Measurements from ENCODE around the gene ANKRD53. TPM values are rescaled to one million over a fixed set of nuclear protein-coding genes. Genes with fewer than 3 reads are reported as not detected.

ANKRD53 gene
- total RNA-seq, 4 donors from 2014 or later = 0.27 to 2.8 (median 0.97) TPM

DNA sequence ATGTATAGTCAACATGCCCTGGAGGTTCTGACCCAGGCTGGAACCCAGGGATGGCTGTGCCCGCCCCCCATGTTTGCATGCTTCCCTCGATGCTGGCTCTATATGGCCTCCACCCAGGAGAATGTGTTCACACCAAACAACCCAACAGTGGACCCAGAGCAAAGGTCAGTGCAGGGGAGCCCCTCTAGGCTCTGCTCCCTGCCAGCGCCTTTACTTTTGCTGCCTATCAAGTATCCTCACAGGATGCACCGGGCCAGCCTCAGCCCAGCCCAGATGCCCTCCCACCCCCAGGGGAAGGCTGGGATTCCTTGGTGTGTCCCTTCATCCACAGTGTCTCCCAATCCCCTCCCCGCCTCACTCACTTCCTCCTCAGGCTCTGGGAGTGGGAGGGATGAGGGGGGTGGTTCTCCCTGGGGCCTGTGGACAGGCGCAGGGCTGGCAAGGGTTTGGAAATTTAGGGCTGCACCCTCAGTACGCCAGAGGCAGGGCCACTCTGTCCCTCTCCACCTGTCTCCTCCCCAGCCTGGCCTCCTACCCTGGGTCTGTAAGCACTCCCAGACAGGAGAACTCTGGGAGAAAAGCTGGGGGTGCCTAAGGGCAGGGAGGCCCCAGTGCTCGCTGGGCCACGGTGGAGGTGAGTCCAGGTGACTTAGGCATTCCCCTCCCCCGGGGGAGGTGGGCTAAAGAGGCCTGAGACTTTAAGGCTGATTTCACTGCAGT lies 40.4 kb upstream of the ANKRD53 start:
- no peaks in the 10 kb centered on the region for H3K36me3 ChIP-seq
- ATAC-seq = no peak
- H3K4me3 ChIP-seq = no peak overlapping the region
- H3K9me3 ChIP-seq = no peaks in the 10 kb centered on the region
- no peaks in the 10 kb centered on the region for H3K4me1 ChIP-seq
- peaks cover 41% of the 10 kb centered on the region for H3K27me3 ChIP-seq
- WGBS, 2 donors (ENCODE audit: low coverage in 1 of 2) = 100% methylated on average over 1 of the region's 10 CpGs; no CpG with 5 or more reads in 1 of the 2 donors
- TF ChIP-seq, protein P1, sequence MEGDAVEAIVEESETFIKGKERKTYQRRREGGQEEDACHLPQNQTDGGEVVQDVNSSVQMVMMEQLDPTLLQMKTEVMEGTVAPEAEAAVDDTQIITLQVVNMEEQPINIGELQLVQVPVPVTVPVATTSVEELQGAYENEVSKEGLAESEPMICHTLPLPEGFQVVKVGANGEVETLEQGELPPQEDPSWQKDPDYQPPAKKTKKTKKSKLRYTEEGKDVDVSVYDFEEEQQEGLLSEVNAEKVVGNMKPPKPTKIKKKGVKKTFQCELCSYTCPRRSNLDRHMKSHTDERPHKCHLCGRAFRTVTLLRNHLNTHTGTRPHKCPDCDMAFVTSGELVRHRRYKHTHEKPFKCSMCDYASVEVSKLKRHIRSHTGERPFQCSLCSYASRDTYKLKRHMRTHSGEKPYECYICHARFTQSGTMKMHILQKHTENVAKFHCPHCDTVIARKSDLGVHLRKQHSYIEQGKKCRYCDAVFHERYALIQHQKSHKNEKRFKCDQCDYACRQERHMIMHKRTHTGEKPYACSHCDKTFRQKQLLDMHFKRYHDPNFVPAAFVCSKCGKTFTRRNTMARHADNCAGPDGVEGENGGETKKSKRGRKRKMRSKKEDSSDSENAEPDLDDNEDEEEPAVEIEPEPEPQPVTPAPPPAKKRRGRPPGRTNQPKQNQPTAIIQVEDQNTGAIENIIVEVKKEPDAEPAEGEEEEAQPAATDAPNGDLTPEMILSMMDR (IDR thresholded peaks at IDR 0.05) = no peak
- no peak for TF ChIP-seq EP300 (IDR thresholded peaks at IDR 0.05)
- TF ChIP-seq POLR2AphosphoS5 (IDR thresholded peaks at IDR 0.05) = no peak
- no peak for TF ChIP-seq POLR2A (IDR thresholded peaks at IDR 0.05)
- no peak overlapping the region for H3K27ac ChIP-seq

DNA sequence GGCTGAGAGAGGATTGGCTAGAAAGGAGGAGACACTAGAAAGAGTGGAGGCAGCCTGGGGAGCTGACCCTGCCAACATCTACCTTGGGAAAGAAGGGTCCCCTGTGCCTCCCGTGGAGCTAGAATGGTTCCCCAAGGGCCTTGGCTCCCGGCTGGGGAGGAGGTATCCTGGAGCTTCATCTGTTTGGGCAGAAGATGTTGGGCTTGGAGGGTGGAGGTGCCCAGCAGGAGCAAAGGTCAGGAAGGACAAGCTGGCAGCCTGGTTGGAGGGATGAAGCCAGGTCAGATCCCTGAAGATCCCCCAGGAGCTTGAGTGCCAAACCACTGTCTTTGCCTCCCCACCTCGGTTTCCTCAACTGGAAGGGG lies 39.9 kb upstream of the ANKRD53 start:
- WGBS, 2 donors (ENCODE audit: low coverage in 1 of 2) = 40 to 45% methylated on average over 1 to 3 of the region's 3 CpGs
- H3K9me3 ChIP-seq = no peaks in the 10 kb centered on the region
- ATAC-seq = no peak
- no peaks in the 10 kb centered on the region for H3K36me3 ChIP-seq
- no peak overlapping the region for H3K4me3 ChIP-seq
- TF ChIP-seq, protein P1 (IDR thresholded peaks at IDR 0.05) = no peak
- TF ChIP-seq POLR2AphosphoS5 (IDR thresholded peaks at IDR 0.05) (no peak), POLR2A (IDR thresholded peaks at IDR 0.05) (no peak), EP300 (IDR thresholded peaks at IDR 0.05) (no peak)
- H3K27me3 ChIP-seq = peaks cover 42% of the 10 kb centered on the region
- H3K27ac ChIP-seq = no peak overlapping the region
- H3K4me1 ChIP-seq = no peaks in the 10 kb centered on the region

DNA sequence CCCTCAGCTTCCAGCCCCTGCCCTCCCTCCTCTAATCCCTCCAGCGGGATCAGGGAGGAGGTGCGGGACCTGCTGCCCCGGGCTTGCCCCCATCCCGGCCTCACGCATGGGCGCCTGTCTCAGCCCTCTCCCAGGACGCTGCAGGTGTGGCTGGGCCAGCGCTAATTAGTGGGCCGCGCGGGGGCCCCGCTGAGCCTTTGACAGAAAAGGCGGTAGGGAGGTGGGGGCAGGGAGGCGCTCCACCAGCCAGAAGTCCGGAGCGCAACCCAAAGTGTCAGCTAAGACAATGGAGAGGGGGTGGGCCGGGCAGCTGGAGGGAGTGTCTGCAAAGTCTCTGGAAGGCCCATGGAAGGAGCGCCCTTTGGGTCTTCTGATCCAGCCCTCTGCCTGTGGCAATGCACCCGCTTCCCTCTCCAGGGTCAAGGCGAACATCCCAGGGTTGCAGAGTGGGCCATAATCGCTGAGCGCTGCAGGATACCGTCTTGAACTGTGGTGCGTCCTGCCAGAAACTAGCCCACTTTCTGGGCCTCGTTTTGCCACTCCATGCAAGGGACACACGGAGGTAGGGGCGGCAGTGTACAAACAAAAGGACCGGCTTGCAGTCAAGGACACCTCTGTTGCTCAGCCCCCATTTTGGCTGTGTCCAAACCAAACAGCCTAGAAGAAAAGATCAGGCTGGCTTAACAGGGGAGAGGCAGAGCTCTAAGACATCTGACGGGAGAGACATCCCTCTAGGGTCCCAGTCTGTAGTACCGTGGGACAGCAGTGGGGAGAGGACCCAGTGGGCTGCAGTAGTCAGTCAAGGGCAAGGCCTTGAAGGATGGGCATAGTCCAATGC lies 39.2 kb upstream of the ANKRD53 start:
- H3K4me3 ChIP-seq = no peak overlapping the region
- ATAC-seq = no peak
- no peaks in the 10 kb centered on the region for H3K9me3 ChIP-seq
- H3K36me3 ChIP-seq = no peaks in the 10 kb centered on the region
- no peak overlapping the region for H3K27ac ChIP-seq
- no peaks in the 10 kb centered on the region for H3K4me1 ChIP-seq
- TF ChIP-seq EP300 (IDR thresholded peaks at IDR 0.05) (no peak), POLR2AphosphoS5 (IDR thresholded peaks at IDR 0.05) (no peak), POLR2A (IDR thresholded peaks at IDR 0.05) (no peak)
- TF ChIP-seq, protein P1 (IDR thresholded peaks at IDR 0.05) = no peak
- H3K27me3 ChIP-seq = peaks cover 45% of the 10 kb centered on the region
- 59% methylated on average over 6 of the region's 30 CpGs; no CpG with 5 or more reads in 1 of the 2 donors for WGBS, 2 donors (ENCODE audit: low coverage in 1 of 2)

DNA sequence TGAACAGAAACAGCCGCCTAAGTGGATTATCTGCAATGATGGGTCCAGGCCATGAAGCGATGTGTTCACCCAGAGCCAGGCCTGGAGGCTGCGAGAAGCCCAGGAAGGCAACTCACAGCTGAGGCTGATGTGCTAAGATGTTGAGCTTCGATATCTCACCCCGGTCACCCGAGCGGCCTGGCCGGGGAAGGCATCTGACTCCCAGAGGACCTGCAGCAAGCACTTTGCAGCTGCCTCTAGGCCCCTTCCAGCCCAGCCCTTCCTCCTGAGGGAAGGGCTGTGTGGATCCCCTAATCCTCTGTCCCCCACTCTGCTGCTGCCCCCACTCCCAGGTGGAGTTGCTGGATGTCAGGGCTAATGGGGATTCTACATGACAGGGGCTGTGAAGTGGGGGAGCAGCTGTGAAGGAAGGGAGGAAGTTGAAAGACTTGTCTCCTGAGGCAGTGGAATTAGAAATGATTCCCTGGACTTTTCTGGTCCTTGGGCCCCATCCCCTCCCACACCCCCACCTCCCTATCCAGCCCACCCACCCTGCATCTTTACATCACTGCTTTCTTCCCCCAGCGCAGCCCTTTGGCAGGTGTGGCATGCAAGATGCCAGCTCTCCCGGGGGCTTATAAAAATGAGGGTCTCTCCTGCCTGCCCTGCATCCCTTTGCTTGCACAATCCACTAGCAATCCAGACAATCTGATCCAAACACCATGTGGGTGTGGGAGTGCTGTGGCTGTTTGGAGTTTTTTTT lies 38.4 kb upstream of the ANKRD53 start:
- 78% methylated on average over 7 of the region's 10 CpGs; no CpG with 5 or more reads in 1 of the 2 donors for WGBS, 2 donors (ENCODE audit: low coverage in 1 of 2)
- no peaks in the 10 kb centered on the region for H3K4me1 ChIP-seq
- no peaks in the 10 kb centered on the region for H3K36me3 ChIP-seq
- peaks cover 47% of the 10 kb centered on the region for H3K27me3 ChIP-seq
- TF ChIP-seq POLR2A (IDR thresholded peaks at IDR 0.05) (no peak), POLR2AphosphoS5 (IDR thresholded peaks at IDR 0.05) (no peak), EP300 (IDR thresholded peaks at IDR 0.05) (no peak)
- TF ChIP-seq, protein P1 (IDR thresholded peaks at IDR 0.05) = no peak
- no peak for ATAC-seq
- H3K9me3 ChIP-seq = no peaks in the 10 kb centered on the region
- H3K27ac ChIP-seq = no peak overlapping the region
- H3K4me3 ChIP-seq = no peak overlapping the region

Measured in gastroesophageal sphincter (tissue), 4 donors.